K562 (cell line): ENCODE results near the gene MBNL1. TPM values are rescaled to one million over a fixed set of nuclear protein-coding genes. Genes with fewer than 3 reads are reported as not detected.

Source experiments
- FOXA3 ChIP-seq, 2 experiments: fragments of 450-650 bp in 1 of 2; sonication (generic) in 1 of 2; formaldehyde crosslinking; IDR thresholded peaks in 1 of 2; conservative IDR thresholded peaks in 1 of 2; 2 replicates each; pipeline versions ENCODE4 v1.4.0 to v1.8.0; 2020 to 2022; ENCODE audit warnings: mild to moderate bottlenecking in 2 of 2, missing genetic modification reagents in 1 of 2
- KLF13 ChIP-seq: fragments of 450-650 bp; IDR thresholded peaks from 2 replicates; pipeline ENCODE4 v1.6.1; 2016; ENCODE audit warnings: missing genetic modification characterization, low read depth, mild to moderate bottlenecking, missing compliant biosample characterization, moderate library complexity, borderline replicate concordance
- TFE3 ChIP-seq: fragments of 450-650 bp; formaldehyde crosslinking; IDR thresholded peaks from 2 replicates; pipeline ENCODE4 v1.4.0; 2020; ENCODE audit warnings: mild to moderate bottlenecking, mixed read lengths
- TOE1 ChIP-seq, 2 experiments: fragments of 450-650 bp in 1 of 2; sonication (generic) in 1 of 2; formaldehyde crosslinking in 1 of 2; IDR thresholded peaks; 2 replicates each; pipeline versions ENCODE4 v1.7.1 to v1.8.0; 2016 to 2022; ENCODE audit warnings: borderline replicate concordance in 2 of 2, mild to moderate bottlenecking in 2 of 2, antibody characterized with exemption in 1 of 2, inconsistent platforms in 1 of 2, low read depth in 1 of 2, missing genetic modification reagents in 1 of 2, moderate library complexity in 1 of 2
- ZBTB7A ChIP-seq: IDR thresholded peaks from 2 replicates; pipeline ENCODE4 v1.6.1; 2011; ENCODE audit warnings: low read depth, mild to moderate bottlenecking, low read length, moderate library complexity, borderline replicate concordance; ENCODE audit not compliant: control insufficient read depth
- polyA plus RNA-seq, 8 experiments: library from polyadenylated mRNA; depleted of rRNA in 4 of 8; stranded (reverse) in 5 of 8; unstranded in 3 of 8; fragments of >200 nt; fragmentation: Nextera tagmentation in 2 of 8; fragmentation: Illumina TruSeq in 1 of 8; extraction: Ambion mirVana in 2 of 8; extraction: Trizol in 1 of 8; gene quantifications; 2 replicates each; pipeline versions ENCODE4 v1.2.1 to v1.2.3, GENCODE V29; 2011 to 2014; ENCODE audit warnings: inconsistent platforms in 1 of 8, missing spikeins in 1 of 8
- total RNA-seq, 7 experiments: library from RNA; depleted of rRNA in 6 of 7; stranded (reverse); fragments of >200 nt in 6 of 7; fragmentation: Illumina TruSeq in 2 of 7; extraction: Trizol in 2 of 7; gene quantifications; 2 replicates each; pipeline versions ENCODE4 v1.2.1 to v1.2.3, GENCODE V29; 2011 to 2021; ENCODE audit warnings: low replicate concordance in 1 of 7
- TF ChIP-seq, protein P1 (sequence below): fragments of 200-800 bp; sonication (Bioruptor generic); IDR thresholded peaks from 2 replicates; pipeline ENCODE4 v1.6.1; 2016; ENCODE audit warnings: missing genetic modification characterization, missing compliant biosample characterization

The MBNL1 gene
- total and polyA plus RNA-seq, 9 of the 15 experiments (the other 6 are each of a cell fraction or from before 2014, with no cell fraction given): 70.3 to 243 (median 220) TPM

DNA sequence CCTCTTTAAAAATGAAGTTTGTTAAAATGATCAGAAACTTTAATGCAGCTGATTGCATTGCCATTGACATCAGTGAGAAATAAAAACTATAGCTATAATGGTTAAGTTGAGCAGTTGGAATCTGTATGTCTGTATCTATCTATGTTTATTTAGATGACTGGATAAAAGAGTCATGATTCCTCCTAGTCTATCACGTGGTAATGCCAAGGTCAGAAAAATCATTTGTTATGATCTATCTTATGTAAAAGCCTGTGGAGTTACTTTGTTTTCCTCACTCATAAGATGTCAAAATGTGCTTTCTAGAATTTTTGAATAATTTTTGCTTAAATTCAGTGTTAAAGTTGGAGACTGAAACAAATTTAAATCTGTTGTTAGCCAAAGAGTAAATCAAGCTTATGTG, 63.3 kb downstream of the MBNL1 start (continued):
- TF ChIP-seq TFE3 (CRISPR knock-in tag) (peak; percentile 30; the same call in 1 of the 2 replicates), ZBTB7A (no peak), FOXA3 (CRISPR knock-in tag; conservative IDR thresholded peaks at IDR 0.05 in 1 of 2, IDR thresholded peaks at IDR 0.05 in 1 of 2) (peak in 1 of 2 experiments; percentile 60; a peak in 1 of 4 replicates), TOE1 (IDR thresholded peaks at IDR 0.05; ENCODE audit: borderline replicate concordance) (no peak), TOE1 (CRISPR knock-in tag; IDR thresholded peaks at IDR 0.05; ENCODE audit: borderline replicate concordance, low read depth) (no peak), KLF13 (tag) (no peak)
- TF ChIP-seq, protein P1, sequence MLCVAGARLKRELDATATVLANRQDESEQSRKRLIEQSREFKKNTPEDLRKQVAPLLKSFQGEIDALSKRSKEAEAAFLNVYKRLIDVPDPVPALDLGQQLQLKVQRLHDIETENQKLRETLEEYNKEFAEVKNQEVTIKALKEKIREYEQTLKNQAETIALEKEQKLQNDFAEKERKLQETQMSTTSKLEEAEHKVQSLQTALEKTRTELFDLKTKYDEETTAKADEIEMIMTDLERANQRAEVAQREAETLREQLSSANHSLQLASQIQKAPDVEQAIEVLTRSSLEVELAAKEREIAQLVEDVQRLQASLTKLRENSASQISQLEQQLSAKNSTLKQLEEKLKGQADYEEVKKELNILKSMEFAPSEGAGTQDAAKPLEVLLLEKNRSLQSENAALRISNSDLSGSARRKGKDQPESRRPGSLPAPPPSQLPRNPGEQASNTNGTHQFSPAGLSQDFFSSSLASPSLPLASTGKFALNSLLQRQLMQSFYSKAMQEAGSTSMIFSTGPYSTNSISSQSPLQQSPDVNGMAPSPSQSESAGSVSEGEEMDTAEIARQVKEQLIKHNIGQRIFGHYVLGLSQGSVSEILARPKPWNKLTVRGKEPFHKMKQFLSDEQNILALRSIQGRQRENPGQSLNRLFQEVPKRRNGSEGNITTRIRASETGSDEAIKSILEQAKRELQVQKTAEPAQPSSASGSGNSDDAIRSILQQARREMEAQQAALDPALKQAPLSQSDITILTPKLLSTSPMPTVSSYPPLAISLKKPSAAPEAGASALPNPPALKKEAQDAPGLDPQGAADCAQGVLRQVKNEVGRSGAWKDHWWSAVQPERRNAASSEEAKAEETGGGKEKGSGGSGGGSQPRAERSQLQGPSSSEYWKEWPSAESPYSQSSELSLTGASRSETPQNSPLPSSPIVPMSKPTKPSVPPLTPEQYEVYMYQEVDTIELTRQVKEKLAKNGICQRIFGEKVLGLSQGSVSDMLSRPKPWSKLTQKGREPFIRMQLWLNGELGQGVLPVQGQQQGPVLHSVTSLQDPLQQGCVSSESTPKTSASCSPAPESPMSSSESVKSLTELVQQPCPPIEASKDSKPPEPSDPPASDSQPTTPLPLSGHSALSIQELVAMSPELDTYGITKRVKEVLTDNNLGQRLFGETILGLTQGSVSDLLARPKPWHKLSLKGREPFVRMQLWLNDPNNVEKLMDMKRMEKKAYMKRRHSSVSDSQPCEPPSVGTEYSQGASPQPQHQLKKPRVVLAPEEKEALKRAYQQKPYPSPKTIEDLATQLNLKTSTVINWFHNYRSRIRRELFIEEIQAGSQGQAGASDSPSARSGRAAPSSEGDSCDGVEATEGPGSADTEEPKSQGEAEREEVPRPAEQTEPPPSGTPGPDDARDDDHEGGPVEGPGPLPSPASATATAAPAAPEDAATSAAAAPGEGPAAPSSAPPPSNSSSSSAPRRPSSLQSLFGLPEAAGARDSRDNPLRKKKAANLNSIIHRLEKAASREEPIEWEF (CRISPR knock-in tag): no peak
